MM.1S (cell line): ENCODE data around the gene SEMA3C.
A peak's percentile ranks its signal among the peaks of the same experiment; 100 is the strongest.

Experiments used
- DNase-seq: peaks from one replicate; pipeline ENCODE4 v3.0.0-alpha.2; 2015
- H2AFZ ChIP-seq: fragments of 300-600 bp; sonication (generic); 2 replicates; pipeline ENCODE4 v1.6.0; 2016; ENCODE audit warnings: antibody characterized with exemption, low read length
- H3F3A ChIP-seq: fragments of 300-600 bp; sonication (generic); 2 replicates; pipeline ENCODE4 v1.6.1; 2016; ENCODE audit warnings: mild to moderate bottlenecking, antibody characterized with exemption, low read length, moderate library complexity, mixed read lengths; ENCODE audit not compliant: insufficient read depth
- H3K27ac ChIP-seq: fragments of 300-600 bp; sonication (generic); 2 replicates; pipeline ENCODE4 v1.5.1; 2016; ENCODE audit warnings: mild to moderate bottlenecking, low read length
- H3K27me3 ChIP-seq: fragments of 300-600 bp; sonication (generic); replicated peaks from 2 replicates; pipeline ENCODE4 v1.6.0; 2016; ENCODE audit warnings: low read length; ENCODE audit not compliant: insufficient read depth
- H3K36me3 ChIP-seq: fragments of 300-600 bp; sonication (generic); replicated peaks from 2 replicates; pipeline ENCODE4 v1.6.1; 2016; ENCODE audit warnings: mild to moderate bottlenecking, low read length, mixed read lengths; ENCODE audit not compliant: insufficient read depth
- H3K4me1 ChIP-seq: fragments of 300-600 bp; sonication (generic); 2 replicates; pipeline ENCODE4 v1.6.1; 2016; ENCODE audit warnings: low read length, mixed read lengths
- H3K4me2 ChIP-seq: fragments of 300-600 bp; sonication (generic); 2 replicates; pipeline ENCODE4 v1.6.0; 2016; ENCODE audit warnings: low read depth, low read length
- H3K4me3 ChIP-seq: fragments of 300-600 bp; sonication (generic); 2 replicates; pipeline ENCODE4 v1.5.1; 2016; ENCODE audit warnings: low read length, mixed read lengths
- H3K79me2 ChIP-seq: fragments of 300-600 bp; sonication (generic); 2 replicates; pipeline ENCODE4 v1.6.1; 2016; ENCODE audit warnings: mixed run types, low read length, mixed read lengths
- H3K9ac ChIP-seq: fragments of 300-600 bp; sonication (generic); 2 replicates; pipeline ENCODE4 v1.6.1; 2016; ENCODE audit warnings: low read length, mixed read lengths
- H3K9me2 ChIP-seq: fragments of 300-600 bp; sonication (generic); replicated peaks from 2 replicates; pipeline ENCODE4 v1.6.1; 2016; ENCODE audit warnings: mild to moderate bottlenecking, low read length, mixed read lengths; ENCODE audit not compliant: insufficient read depth
- H3K9me3 ChIP-seq: fragments of 300-600 bp; sonication (generic); replicated peaks from 2 replicates; pipeline ENCODE4 v1.6.1; 2016; ENCODE audit warnings: mild to moderate bottlenecking, low read length, mixed read lengths; ENCODE audit not compliant: insufficient read depth
- H4K20me1 ChIP-seq: fragments of 300-600 bp; sonication (generic); 2 replicates; pipeline ENCODE4 v1.6.1; 2016; ENCODE audit warnings: mild to moderate bottlenecking, low read length, moderate library complexity, mixed read lengths; ENCODE audit not compliant: insufficient read depth
- EZH2 ChIP-seq: fragments of 300-600 bp; sonication (generic); optimal IDR thresholded peaks from 2 replicates; pipeline ENCODE3; 2017; ENCODE audit warnings: low read depth, mild to moderate bottlenecking, antibody characterized with exemption, low read length, mixed read lengths
- EZH2phosphoT487 ChIP-seq: fragments of 300-600 bp; sonication (generic); IDR thresholded peaks from 2 replicates; pipeline ENCODE4 v1.6.1; 2018; ENCODE audit warnings: antibody characterized with exemption, low read length
- TF ChIP-seq, protein P1 (sequence below): fragments of 300-600 bp; sonication (generic); IDR thresholded peaks from 2 replicates; pipeline ENCODE4 v1.5.1; 2016; ENCODE audit warnings: antibody characterized with exemption, low read length, mixed read lengths

The SEMA3C gene

GRCh38 chr7:80830584-80831285 is 88.1 kb downstream of the SEMA3C start:
- Histone ChIP-seq H3K4me3 (no peak overlapping the region), H3K27ac (no peak overlapping the region), H4K20me1 (no peaks in the 10 kb centered on the region), H3K9me3 (no peaks in the 10 kb centered on the region), H2AFZ (no peak overlapping the region), H3K36me3 (no peaks in the 10 kb centered on the region), H3F3A (no peaks in the 10 kb centered on the region), H3K4me2 (no peak overlapping the region), H3K27me3 (no peaks in the 10 kb centered on the region), H3K4me1 (peaks cover 17% of the 10 kb centered on the region), H3K79me2 (no peaks in the 10 kb centered on the region), H3K9ac (no peak overlapping the region), H3K9me2 (no peaks in the 10 kb centered on the region)
- TF ChIP-seq EZH2 (no peak), EZH2phosphoT487 (no peak)
- TF ChIP-seq, protein P1, sequence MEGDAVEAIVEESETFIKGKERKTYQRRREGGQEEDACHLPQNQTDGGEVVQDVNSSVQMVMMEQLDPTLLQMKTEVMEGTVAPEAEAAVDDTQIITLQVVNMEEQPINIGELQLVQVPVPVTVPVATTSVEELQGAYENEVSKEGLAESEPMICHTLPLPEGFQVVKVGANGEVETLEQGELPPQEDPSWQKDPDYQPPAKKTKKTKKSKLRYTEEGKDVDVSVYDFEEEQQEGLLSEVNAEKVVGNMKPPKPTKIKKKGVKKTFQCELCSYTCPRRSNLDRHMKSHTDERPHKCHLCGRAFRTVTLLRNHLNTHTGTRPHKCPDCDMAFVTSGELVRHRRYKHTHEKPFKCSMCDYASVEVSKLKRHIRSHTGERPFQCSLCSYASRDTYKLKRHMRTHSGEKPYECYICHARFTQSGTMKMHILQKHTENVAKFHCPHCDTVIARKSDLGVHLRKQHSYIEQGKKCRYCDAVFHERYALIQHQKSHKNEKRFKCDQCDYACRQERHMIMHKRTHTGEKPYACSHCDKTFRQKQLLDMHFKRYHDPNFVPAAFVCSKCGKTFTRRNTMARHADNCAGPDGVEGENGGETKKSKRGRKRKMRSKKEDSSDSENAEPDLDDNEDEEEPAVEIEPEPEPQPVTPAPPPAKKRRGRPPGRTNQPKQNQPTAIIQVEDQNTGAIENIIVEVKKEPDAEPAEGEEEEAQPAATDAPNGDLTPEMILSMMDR = no peak
- no peak for DNase-seq

GRCh38 chr7:80830010-80830409 is 88.8 kb downstream of the SEMA3C start:
- Histone ChIP-seq H4K20me1 (no peaks in the 10 kb centered on the region), H3K4me3 (no peak overlapping the region), H3K27me3 (no peaks in the 10 kb centered on the region), H3F3A (no peaks in the 10 kb centered on the region), H3K9me3 (no peaks in the 10 kb centered on the region), H3K36me3 (no peaks in the 10 kb centered on the region), H3K9me2 (no peaks in the 10 kb centered on the region), H3K4me1 (peaks cover 17% of the 10 kb centered on the region), H3K27ac (no peak overlapping the region), H3K4me2 (no peak overlapping the region), H2AFZ (no peak overlapping the region), H3K9ac (no peak overlapping the region), H3K79me2 (no peaks in the 10 kb centered on the region)
- TF ChIP-seq EZH2phosphoT487 (no peak), EZH2 (no peak)
- TF ChIP-seq, protein P1 = no peak
- peak; percentile 15 for DNase-seq

- no peaks in the 10 kb centered on the region for H3K9me3 ChIP-seq
- H4K20me1 ChIP-seq = no peaks in the 10 kb centered on the region
- no peak for DNase-seq
- H3F3A ChIP-seq = no peaks in the 10 kb centered on the region
- no peaks in the 10 kb centered on the region for H3K79me2 ChIP-seq
- no peak overlapping the region for H3K27ac ChIP-seq
- peaks cover 17% of the 10 kb centered on the region for H3K4me1 ChIP-seq
- H2AFZ ChIP-seq = no peak overlapping the region
- H3K9ac ChIP-seq = no peak overlapping the region
- H3K27me3 ChIP-seq = no peaks in the 10 kb centered on the region
- no peak overlapping the region for H3K4me3 ChIP-seq
- no peaks in the 10 kb centered on the region for H3K9me2 ChIP-seq
- TF ChIP-seq, protein P1 = no peak
- no peak for TF ChIP-seq EZH2phosphoT487
- TF ChIP-seq EZH2 = no peak
- H3K36me3 ChIP-seq = no peaks in the 10 kb centered on the region
- H3K4me2 ChIP-seq = no peak overlapping the region
Measured at GRCh38 chr7:80829527-80829926, 89.3 kb downstream of the SEMA3C start.
